DMS79 treated with DMSO at 0.1 percent for 48 hours (cell line): ENCODE results near the gene H6PD.
A peak's percentile ranks its signal among the peaks of the same experiment; 100 is the strongest.

Experiments
- DNase-seq: peaks from one replicate; lab custom pipeline; 2025; lab: John Stamatoyannopoulos, UW

H6PD gene

DNA sequence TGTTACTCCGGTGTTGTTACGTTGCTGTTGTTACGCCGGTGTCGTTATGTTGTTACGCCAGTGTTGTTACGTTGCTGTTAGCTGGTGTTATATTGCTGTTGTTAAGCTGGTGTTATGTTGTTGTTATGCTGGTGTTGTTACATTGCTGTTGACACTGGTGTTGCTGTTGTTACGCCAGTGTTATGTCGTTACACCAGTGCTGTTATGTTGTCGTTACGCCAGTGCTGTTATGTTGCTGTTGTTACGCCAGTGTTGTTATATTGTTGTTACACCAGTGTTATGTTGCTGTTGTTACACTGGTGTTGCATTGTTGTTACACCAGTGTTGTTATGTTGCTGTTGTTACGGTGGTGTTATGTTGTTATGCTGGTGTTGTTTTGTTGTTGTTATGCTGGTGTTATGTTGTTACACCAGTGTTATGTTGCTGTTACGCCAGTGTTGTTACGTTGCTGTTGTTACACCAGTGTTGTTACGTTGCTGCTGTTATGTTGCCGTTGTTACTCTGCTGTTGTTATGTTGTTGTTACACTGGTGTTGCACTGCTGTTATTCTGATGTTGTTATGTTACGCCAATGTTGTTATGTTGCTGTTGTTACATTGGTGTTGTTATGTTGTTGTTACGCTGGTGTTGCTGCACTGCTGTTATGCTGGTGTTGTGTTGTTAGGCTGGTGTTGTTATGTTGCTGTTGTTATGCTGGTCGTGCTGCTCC lies 25.6 kb downstream of the H6PD start:
- DNase-seq: no peak

DNA sequence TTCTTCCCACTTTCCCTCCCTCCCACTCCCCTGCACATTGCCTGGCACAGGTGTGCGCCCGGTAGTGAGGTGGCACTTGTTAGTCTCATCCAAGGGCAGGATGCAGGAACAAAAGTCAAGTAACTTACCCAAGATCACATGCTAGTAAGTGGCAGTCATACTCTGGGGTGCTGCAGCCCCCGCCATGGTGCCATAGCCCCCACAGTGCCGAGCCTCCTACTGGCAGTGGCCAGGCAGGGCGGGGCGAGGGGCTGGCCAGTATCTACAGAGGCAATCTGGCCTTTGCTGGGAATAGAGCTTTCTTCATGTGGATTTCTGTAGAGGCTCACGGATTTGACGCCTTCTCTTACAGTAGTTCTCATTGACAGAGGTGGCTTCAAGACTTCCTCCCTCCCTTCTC lies 26.9 kb downstream of the H6PD start:
- DNase-seq: no peak

DNA sequence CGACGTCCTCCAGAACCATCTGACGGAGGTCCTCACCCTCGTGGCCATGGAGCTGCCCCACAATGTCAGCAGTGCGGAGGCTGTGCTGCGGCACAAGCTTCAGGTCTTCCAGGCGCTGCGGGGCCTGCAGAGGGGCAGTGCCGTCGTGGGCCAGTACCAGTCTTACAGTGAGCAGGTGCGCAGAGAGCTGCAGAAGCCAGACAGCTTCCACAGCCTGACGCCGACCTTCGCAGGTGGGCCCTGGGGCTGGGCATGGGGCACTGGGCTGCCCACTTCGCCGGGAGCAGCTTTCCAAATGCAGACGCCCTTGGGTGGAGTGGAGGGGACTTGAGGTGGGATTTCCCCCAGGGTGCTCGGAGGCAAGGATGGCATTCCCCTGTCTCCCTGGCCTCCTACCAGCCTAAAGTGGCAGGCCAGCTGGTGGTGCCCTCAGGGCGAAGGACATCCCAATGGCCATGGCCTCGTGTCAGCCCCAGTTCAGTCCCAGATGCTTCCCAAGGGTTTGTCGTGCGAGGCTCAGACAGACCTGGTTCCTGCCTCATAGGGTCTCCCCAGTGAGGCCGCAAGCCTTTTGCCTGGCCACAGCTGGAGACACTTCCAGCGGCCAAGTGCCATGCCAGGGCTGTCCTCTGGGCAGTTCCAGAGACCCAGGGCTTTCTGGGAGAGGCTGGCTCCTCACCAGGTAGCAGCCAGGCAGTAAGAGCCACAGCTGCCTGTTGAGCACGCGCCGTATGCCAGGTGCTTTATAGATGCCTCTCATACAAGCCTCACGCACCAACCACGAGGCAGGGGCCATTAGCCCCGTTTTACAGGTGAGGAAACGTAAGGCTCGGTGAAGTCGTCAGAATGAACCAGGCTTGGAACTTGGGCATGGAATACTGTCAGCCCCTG lies 27.8 kb downstream of the H6PD start:
- DNase-seq: no peak

DNA sequence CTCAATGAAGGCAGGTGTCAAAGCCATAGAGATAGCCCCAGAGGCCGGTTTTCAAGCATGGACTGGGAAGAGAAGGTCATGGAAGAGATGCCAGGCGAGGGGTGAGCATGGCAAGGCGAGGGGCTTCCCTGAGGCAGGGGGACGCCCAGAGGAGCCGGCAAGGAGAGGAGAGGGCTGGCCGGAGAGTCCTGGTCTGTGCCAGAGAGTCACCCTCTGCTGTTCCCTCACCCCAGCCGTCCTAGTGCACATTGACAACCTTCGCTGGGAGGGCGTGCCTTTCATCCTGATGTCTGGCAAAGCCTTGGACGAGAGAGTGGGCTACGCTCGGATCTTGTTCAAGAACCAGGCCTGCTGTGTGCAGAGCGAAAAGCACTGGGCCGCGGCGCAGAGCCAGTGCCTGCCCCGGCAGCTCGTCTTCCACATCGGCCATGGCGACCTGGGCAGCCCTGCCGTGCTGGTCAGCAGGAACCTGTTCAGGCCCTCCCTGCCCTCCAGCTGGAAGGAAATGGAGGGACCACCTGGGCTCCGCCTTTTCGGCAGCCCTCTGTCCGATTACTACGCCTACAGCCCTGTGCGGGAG lies 28.8 kb downstream of the H6PD start:
- no peak for DNase-seq

DNA sequence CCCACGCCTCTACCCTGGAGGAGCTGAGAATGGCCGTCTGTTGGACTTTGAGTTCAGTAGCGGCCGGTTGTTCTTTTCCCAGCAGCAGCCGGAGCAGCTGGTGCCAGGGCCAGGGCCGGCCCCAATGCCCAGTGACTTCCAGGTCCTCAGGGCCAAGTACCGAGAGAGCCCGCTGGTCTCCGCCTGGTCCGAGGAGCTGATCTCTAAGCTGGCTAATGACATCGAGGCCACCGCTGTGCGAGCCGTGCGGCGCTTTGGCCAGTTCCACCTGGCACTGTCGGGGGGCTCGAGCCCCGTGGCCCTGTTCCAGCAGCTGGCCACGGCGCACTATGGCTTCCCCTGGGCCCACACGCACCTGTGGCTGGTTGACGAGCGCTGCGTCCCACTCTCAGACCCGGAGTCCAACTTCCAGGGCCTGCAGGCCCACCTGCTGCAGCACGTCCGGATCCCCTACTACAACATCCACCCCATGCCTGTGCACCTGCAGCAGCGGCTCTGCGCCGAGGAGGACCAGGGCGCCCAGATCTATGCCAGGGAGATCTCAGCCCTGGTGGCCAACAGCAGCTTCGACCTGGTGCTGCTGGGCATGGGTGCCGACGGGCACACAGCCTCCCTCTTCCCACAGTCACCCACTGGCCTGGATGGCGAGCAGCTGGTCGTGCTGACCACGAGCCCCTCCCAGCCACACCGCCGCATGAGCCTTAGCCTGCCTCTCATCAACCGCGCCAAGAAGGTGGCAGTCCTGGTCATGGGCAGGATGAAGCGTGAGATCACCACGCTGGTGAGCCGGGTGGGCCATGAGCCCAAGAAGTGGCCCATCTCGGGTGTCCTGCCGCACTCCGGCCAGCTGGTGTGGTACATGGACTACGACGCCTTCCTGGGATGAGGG lies 29.7 kb downstream of the H6PD start:
- DNase-seq: no peak

DNA sequence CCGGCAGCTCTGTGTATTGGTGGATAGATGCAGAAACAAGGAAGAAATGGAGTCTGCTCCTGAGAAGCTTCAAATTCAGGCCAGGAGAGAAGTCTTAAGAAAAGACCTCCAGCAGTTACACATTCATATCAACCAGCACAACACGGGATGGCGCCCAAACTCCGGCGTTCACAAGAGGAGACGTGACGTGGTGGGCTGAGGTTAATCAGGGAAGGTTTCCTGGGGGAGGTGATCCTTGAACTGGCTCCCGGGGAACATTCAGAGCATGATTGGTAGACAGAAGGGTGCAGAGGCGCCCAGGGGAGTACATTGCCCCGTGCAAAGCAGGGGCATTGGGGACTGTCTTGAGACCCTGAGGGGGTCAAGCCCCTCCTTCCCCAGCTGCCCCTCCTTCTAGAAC lies 30.5 kb downstream of the H6PD start:
- no peak for DNase-seq

DNA sequence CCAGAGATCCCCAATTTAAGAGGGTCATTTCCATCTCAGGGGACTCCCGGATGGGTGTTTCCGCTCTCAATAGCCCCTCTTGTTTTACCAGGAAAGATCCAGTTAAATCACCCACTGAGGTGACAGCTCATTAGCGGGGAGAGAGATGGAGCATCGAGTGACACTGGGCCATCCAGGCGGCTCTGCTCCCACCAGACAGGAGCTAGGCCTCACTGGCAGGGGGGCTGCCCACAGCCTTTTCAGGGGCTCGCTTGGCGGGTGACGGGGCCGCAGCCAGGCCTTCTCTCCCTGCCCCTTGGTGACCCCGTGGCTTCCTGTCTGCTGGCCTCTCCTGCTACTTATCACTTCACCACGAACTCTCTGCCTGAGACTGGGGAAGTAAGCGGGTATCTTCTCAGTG lies 31.4 kb downstream of the H6PD start:
- no peak for DNase-seq

DNA sequence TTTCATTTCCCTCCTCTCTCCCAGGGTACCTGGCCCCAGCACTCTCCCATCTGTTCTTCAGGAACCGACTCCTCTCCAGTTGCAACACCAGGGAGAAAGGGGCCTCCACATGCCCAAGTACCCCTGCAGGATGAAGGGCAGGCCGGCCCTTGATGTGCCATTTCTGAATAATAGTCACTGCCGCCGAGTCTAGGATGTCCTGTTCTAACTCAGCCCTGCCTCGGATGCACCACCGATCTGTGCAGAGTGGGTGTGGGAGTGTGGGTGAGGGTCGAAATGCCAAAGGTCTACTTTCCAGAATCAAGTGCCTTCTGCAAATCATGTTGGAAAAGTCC lies 32.7 kb downstream of the H6PD start:
- DNase-seq: no peak

DNA sequence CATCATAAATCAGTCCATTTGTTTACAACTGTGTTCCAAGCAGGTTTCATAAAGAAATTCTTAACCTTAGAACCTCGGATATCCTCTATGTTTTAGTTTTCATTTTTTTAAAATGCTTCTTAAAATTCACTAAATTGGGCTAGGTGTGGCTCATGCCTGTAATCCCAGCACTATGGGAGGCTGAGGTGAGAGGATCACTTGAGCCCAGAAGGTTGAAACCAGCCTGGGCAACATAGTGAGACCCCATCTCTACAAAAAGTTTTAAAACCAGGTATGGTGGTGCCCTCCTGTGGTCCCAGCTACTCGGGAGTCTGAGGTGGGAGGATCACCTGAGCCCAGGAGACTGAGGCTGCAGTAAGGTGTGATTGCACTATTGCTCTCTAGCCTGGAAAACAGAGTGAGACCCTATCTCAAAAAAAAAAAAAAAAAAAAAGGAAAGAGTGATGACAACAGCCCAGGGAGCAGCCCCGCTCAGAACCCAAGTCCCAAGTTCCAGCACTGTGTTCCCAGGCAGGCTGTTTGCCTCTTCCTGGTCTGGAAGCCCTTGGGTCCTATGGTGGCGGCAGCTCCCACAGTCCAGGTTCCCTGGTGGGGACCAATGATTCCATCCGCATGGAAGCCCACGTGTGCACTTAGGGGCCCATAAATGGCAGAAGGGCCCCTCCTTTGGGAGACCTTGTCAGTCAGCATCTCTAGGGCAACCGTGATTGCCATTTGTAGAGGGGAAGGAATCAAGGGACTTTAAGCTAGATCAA lies 33.4 kb downstream of the H6PD start:
- DNase-seq: no peak

DNA sequence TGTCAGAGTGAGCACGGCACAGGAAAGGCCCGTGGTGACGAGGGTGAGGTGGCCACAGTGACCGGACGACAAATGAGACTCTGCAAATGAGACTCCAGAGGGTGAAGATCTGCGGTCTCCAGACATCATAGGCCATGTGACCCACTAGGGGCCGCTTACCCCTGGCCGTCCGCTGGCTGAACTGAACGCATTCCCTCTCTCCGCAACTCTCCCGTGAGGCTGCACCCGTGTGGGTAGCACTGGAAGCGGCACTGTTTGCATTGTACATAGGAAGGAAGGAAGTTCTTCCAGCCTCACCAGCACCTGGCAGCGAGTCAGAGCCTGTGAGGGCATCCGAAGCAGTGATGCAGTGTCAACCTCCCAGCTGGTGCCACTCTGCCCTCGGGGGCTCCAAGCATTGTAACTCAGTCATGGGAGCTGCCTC lies 34.5 kb downstream of the H6PD start:
- DNase-seq: peak; percentile 8

DNA sequence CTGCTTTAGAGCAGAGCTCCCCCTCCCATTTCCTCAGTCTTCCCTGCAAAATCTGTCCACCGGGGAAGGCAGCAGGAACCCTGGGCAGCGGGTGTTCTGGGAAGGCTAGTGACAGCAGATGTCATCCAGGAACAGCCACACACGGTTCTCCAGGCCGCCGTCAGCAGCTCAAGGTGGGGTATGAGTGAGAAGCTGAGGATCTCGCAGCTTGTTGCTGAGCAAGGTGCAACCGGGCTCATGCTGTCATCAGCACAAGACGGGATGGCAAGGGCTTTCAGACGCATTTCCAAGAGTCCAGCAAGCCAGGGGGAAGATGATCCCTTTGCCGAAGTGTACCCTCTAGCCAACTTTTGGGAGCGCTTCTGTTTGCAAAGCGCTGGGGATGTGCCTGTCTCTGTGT lies 35.1 kb downstream of the H6PD start:
- DNase-seq: peak; percentile 37

DNA sequence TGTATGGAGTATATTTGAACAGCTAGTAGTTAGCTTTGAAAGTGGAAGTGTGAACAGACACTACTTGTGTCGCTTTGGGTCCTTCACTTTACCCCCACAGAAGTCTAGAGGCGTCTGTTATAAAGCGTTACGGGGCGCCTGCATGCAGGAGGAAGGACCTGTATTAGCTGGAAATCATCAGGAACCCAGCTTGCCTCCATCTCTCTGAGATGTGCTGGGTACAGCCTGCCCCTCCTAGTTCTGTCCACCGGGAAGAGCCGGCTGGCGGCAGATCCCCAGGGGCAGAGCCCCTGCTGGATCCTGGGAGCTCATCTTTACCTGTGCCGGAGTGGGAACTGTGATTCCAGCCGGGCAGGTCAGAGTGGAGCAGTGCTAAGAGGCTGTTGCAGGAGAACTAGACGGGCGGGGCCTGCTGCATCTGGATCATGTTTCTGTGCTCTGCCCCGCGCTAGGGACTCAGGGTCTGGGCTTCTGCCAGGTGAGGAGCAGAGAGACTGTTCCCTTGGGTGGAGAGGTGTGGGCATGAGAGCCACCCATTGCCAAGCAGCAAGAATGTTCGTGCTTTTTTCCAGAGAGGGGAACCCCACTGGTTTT lies 35.8 kb downstream of the H6PD start:
- peak; percentile 90 for DNase-seq

DNA sequence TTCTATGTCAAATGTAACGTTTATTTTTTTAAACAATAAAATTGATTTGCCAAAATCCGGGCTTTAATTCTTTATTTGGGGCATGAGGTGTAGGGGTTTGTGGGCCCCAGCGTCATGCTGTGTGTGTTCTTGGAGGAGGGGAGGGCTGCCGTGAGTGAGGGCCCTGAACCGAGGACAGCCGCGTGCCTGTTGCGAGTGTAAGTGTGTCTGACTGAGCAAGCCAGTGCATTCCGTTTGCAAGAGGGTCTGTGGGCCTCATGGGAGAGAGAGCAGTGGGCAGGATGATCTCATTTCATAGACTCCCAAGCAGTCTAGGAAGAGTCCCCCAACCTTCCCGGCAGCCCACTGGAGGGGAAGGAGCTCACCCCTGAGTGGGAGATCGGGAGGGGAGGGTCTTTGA lies 36.7 kb downstream of the H6PD start:
- no peak for DNase-seq

DNA sequence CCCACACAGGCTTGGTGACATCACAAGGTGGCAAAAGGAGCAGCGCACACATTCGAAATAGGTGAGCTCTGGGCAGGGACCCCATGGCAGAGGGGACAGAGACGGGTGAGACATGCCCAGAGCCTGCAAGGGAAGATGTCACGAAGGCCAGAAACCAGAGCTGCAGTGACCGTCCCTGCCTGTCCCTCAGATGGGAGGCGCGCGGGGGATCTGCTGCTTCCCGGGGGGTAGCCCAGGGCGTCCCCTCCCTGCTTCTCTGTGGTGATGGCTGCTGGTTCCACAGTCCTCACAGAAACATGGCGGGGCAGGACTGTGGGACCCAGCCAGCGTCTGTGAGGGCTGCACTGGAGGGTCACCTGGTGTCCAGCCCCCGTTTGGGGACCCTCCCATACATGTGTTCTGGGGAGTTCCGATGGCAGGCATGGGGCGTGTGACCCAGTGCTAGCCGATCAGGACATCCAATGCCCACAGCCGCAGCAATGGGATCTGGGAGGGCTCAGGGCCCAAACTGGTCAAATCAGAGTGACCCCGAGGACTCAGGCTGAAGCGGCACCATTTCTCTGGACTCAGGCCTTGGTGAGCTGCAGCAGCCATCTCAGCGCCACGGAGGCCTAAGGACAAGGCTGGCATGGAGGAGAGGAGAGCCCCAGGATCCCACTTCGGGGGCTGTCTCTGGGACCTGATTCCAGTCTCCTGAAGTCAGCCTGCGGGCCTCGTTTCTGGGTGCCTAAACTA lies 37.5 kb downstream of the H6PD start:
- DNase-seq: no peak

DNA sequence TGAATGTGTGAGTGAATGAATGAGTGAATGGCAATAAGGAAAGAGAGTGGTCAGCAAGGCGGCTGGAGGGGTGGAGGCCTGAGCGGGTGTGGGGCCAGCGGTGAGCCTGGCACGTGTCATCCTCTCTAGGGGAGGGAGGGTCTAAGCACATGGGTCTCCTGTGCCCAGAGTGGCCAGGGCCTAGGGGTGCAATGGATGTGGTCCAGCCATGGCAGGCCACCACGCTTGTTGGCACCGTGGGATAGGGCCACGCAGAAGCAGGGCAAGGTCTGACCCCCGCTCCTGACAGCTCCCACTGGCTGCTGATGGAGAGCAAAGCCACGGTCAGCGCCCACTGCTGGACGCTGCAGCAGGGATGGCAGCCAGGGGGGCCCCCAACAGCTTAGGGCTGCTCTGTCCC lies 38.6 kb downstream of the H6PD start:
- no peak for DNase-seq

DNA sequence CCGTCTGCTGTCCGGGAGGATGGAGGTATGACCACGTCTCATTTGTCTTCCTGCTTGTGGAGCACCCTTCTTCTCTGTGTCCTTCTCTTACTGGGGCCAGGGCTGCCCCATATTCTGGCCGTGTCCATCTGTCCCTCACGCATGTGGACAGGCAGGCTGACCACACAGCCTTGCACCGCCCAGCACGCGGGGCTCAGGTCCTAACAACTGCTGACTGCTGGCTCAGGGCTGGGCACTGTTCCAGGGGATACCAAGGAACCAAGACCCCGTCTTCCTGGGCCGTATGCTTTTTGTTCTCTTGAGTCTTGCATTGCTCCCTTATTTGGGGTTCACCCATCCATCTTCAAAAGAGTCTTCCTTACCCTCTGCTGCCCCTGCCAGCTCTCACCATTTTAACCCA lies 40.6 kb downstream of the H6PD start:
- DNase-seq: no peak

DNA sequence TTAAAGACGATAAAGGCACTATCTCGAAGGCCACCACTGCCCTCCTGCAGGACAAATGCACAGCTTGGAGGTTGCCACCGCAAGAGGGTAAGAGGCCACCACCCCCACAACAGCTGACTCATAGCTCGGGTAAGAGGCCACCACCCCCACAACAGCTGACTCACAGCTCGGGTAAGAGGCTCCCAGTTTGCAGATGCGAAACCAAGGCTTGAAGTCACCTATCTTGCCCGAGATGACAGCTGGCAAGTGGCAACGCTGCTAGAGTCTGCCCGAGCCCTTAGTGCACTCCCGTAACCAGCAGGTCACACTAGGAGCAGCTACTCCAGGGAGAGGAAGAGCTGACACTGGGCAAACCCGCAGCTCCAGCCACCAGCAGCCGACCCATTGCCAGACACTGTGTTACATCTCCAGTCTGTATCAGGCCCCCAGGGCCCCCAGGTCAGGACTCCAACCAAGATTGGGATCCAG lies 41.0 kb downstream of the H6PD start:
- peak; percentile 11 for DNase-seq

DNA sequence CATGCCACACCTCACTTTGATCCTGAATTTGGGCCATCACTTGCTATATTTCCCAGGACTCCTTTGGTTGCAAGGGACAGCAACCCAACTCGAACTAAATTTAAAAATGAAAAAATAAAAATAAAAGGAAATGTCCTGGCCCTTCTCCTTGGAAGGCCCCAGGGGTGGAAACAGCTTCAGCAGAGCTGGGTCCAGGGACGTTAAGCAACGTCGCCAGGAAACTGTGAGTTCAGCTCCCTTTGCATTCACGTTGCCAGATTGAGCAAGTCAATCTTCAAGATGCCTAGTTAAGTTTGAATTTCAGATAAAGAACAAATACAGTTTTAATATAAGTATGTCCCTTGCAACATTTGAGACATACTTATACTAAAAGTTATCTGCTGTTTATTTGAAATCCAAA lies 43.5 kb downstream of the H6PD start:
- no peak for DNase-seq

DNA sequence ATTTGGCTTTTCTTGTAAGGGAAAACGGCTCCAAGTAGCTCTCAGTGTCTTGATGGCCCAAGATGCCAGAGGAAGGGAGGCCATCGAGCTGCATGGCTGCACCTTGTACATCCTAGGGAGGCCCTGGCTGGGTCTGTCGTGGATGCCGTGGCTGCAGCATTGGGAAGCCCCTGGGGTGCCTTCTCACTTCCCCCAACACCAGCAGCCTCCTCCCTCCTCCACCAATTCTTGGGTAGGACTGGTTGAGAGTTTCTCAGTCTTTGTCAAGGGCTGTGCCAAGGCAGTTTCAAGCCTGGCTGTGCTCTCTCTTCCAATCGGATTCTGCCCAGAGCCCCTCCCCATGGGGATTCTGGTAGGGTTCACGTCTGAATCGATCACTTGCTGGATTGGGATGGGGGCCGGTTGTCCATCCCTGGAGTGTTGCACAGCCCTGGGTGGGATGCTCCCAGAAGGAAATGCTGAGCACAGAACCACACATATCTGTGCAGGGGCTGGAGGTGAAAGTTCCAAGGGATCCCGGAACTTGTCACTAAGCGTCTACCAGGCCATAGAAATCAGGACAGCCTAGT lies 44.1 kb downstream of the H6PD start:
- no peak for DNase-seq
